SU-DHL-6 (cell line): ENCODE data around the gene CT45A7.
"Not testable (repeated sequence)": the region's sequence is repeated elsewhere in the genome, so short reads cannot be mapped to it uniquely, and the experiment has no call there.

Source experiments
- H2AFZ ChIP-seq: fragments of 200-600 bp; sonication (generic); 2 replicates; pipeline ENCODE4 v1.6.1; 2014; ENCODE audit warnings: low read depth, mild to moderate bottlenecking, moderate library complexity, mixed read lengths, antibody characterized with exemption, low read length; ENCODE audit not compliant: severe bottlenecking
- H3F3A ChIP-seq: fragments of 200-600 bp; shearing (Covaris generic); 2 replicates; pipeline ENCODE4 v1.6.0; 2016; ENCODE audit warnings: antibody characterized with exemption, mild to moderate bottlenecking; ENCODE audit not compliant: insufficient read depth
- H3K27ac ChIP-seq: fragments of 200-600 bp; sonication (generic); 2 replicates; pipeline ENCODE4 v1.5.1; 2016; ENCODE audit warnings: low read depth, mild to moderate bottlenecking, low read length, moderate library complexity, mixed read lengths
- H3K27me3 ChIP-seq: fragments of 200-600 bp; sonication (generic), shearing (Covaris generic); 2 replicates; pipeline ENCODE4 v1.6.0; 2014; ENCODE audit warnings: mild to moderate bottlenecking, low read length
- H3K36me3 ChIP-seq: fragments of 200-600 bp; sonication (generic); 2 replicates; pipeline ENCODE4 v1.6.1; 2014; ENCODE audit warnings: mild to moderate bottlenecking, low read length, mixed read lengths
- H3K4me2 ChIP-seq: fragments of 300-600, 200-600 bp; shearing (Covaris generic), sonication (generic); 2 replicates; pipeline ENCODE4 v1.6.0; 2014; ENCODE audit warnings: low read length, low read depth, mild to moderate bottlenecking; ENCODE audit not compliant: poor library complexity, severe bottlenecking
- H3K4me3 ChIP-seq: fragments of 200-600 bp; sonication (generic); 2 replicates; pipeline ENCODE4 v1.5.1; 2014; ENCODE audit warnings: antibody characterized with exemption, low read length, mild to moderate bottlenecking, mixed read lengths; ENCODE audit not compliant: insufficient read depth, poor library complexity, severe bottlenecking
- H3K79me2 ChIP-seq: fragments of 200-600 bp; sonication (generic); 2 replicates; pipeline ENCODE4 v1.6.1; 2014; ENCODE audit warnings: mild to moderate bottlenecking, low read length, moderate library complexity; ENCODE audit not compliant: insufficient read depth
- H3K9ac ChIP-seq: fragments of 200-600 bp; sonication (generic); 2 replicates; pipeline ENCODE4 v1.7.0; 2014; ENCODE audit warnings: mild to moderate bottlenecking, low read length
- H3K9me2 ChIP-seq: fragments of 200-600 bp; sonication (generic); replicated peaks from 2 replicates; pipeline ENCODE4 v1.6.1; 2014; ENCODE audit warnings: low read length; ENCODE audit not compliant: insufficient read depth
- H3K9me3 ChIP-seq: fragments of 200-600 bp; sonication (generic); 2 replicates; pipeline ENCODE4 v1.6.1; 2014; ENCODE audit warnings: low read length, mixed read lengths; ENCODE audit not compliant: insufficient read depth
- H4K20me1 ChIP-seq: fragments of 200-600 bp; sonication (generic); 2 replicates; pipeline ENCODE4 v1.6.1; 2014; ENCODE audit warnings: low read depth, mild to moderate bottlenecking, antibody characterized with exemption, low read length, moderate library complexity, mixed read lengths

CT45A7 gene

GRCh38 chrX:135837180-135837579 is at the start of gene CT45A7:
CT45A7 (minus strand) TSS chrX:135837280; CDS start chrX:135833533, 3,747 bp downstream.
- H3K36me3 ChIP-seq, H2AFZ ChIP-seq, H4K20me1 ChIP-seq, H3K27ac ChIP-seq, H3K79me2 ChIP-seq, H3K9ac ChIP-seq, H3F3A ChIP-seq, H3K4me3 ChIP-seq, H3K27me3 ChIP-seq, H3K4me2 ChIP-seq, H3K9me3 ChIP-seq, H3K9me2 ChIP-seq: not testable (repeated sequence)

GRCh38 chrX:135882741-135883140 is 45.7 kb upstream of the CT45A7 start:
- H3K36me3 ChIP-seq, result not testable (repeated sequence)

GRCh38 chrX:135871712-135872111 is 34.6 kb upstream of the CT45A7 start, which contains the start of gene CT45A9:
CT45A9 (minus strand) TSS chrX:135871812; CDS start chrX:135868061, 3,751 bp downstream.
- H4K20me1 ChIP-seq, H3K4me2 ChIP-seq, H2AFZ ChIP-seq, H3K79me2 ChIP-seq, H3K9me2 ChIP-seq, H3K36me3 ChIP-seq, H3K4me3 ChIP-seq, H3F3A ChIP-seq, H3K9ac ChIP-seq, H3K27me3 ChIP-seq, H3K9me3 ChIP-seq, H3K27ac ChIP-seq: not testable (repeated sequence)

More at GRCh38 chrX:135882741-135883140, 45.7 kb upstream of the CT45A7 start:
- not testable (repeated sequence) for H3K27ac ChIP-seq, H3K9me3 ChIP-seq, H3F3A ChIP-seq, H3K9me2 ChIP-seq, H2AFZ ChIP-seq, H3K4me3 ChIP-seq, H3K9ac ChIP-seq, H3K79me2 ChIP-seq, H3K27me3 ChIP-seq, H4K20me1 ChIP-seq, H3K4me2 ChIP-seq

GRCh38 chrX:135854438-135854837 is 17.4 kb upstream of the CT45A7 start, which contains the start of gene CT45A8:
CT45A8 (minus strand) TSS chrX:135854538; CDS start chrX:135850783, 3,755 bp downstream.
- H3K27me3 ChIP-seq, H4K20me1 ChIP-seq, H3K27ac ChIP-seq, H3K9ac ChIP-seq, H2AFZ ChIP-seq, H3K4me3 ChIP-seq, H3K9me3 ChIP-seq, H3K79me2 ChIP-seq, H3K9me2 ChIP-seq, H3K4me2 ChIP-seq, H3K36me3 ChIP-seq, H3F3A ChIP-seq: not testable (repeated sequence)

- not testable (repeated sequence) for H3K9ac ChIP-seq, H3K9me2 ChIP-seq, H3K36me3 ChIP-seq, H3F3A ChIP-seq, H3K9me3 ChIP-seq, H2AFZ ChIP-seq, H3K27ac ChIP-seq, H3K4me3 ChIP-seq, H3K4me2 ChIP-seq, H3K79me2 ChIP-seq, H4K20me1 ChIP-seq, H3K27me3 ChIP-seq
Observed at GRCh38 chrX:135819912-135820311, 17.2 kb downstream of the CT45A7 start, which contains the start of gene CT45A2. CT45A2 (minus strand) TSS chrX:135820012; CDS start chrX:135816265, 3,747 bp downstream.

GRCh38 chrX:135802687-135803086 is 34.4 kb downstream of the CT45A7 start, which contains the start of gene CT45A6:
CT45A6 (minus strand) TSS chrX:135802787; CDS start chrX:135798993, 3,794 bp downstream.
- H4K20me1 ChIP-seq, H3K9me3 ChIP-seq, H3K4me3 ChIP-seq, H3K9me2 ChIP-seq, H3K4me2 ChIP-seq, H2AFZ ChIP-seq, H3K36me3 ChIP-seq, H3K27me3 ChIP-seq, H3K79me2 ChIP-seq, H3F3A ChIP-seq, H3K27ac ChIP-seq, H3K9ac ChIP-seq: not testable (repeated sequence)

GRCh38 chrX:135785403-135785802 is 51.7 kb downstream of the CT45A7 start, which contains the start of gene CT45A5:
CT45A5 (minus strand) TSS chrX:135785503; CDS start chrX:135781729, 3,774 bp downstream.
- not testable (repeated sequence) for H3F3A ChIP-seq, H3K4me2 ChIP-seq, H4K20me1 ChIP-seq, H2AFZ ChIP-seq, H3K9me2 ChIP-seq, H3K4me3 ChIP-seq, H3K9ac ChIP-seq, H3K79me2 ChIP-seq, H3K27ac ChIP-seq, H3K9me3 ChIP-seq, H3K27me3 ChIP-seq, H3K36me3 ChIP-seq
